ENCODE measurements around the gene MAB21L4.

Gene MAB21L4

DNA sequence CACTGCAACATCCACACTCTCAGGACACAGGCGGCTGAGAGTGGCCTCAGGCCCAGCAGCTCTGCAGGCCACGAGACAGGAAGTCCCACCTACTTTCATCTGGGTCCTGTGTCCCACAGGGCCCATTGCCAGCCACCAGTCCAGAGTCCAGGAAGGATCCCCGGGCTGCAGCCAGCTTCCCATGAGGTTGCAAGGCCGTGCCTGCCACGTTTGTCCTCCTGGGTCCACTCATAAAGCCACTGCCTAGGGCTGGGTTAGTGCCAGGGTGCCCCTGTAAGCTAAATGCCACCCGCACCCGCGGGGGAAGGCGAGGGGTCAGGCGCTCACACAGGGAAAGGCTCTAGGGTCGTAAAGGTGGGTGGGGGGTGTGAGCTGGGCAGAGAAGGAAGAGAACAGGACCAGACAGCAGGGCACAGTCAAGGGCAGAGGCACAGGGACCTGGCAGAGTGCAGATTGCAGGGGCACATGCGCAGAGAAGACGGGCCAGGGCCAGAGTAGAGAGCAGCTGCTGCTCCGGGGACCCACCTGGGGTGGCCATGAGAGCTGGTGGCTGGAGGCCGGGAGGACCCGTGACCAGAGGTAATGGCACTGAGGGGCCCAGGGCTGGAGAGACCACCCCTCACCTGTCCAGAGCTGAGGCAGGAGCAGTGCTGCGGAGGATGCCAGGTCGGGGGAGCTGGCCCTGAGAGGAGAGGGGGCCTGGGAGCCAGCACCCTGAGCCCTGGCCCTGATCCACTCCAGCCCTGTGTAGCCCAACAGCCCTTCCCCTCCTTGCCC lies 19.3 kb downstream of the MAB21L4 start:
- no peak for DNase-seq (ENCODE audit: low read depth)

GRCh38 chr2:240876035-240876474 lies 19.9 kb downstream of the MAB21L4 start:
- no peak for DNase-seq (ENCODE audit: low read depth)

GRCh38 chr2:240875228-240876034 lies 20.5 kb downstream of the MAB21L4 start:
- no peak for DNase-seq (ENCODE audit: low read depth)

DNA sequence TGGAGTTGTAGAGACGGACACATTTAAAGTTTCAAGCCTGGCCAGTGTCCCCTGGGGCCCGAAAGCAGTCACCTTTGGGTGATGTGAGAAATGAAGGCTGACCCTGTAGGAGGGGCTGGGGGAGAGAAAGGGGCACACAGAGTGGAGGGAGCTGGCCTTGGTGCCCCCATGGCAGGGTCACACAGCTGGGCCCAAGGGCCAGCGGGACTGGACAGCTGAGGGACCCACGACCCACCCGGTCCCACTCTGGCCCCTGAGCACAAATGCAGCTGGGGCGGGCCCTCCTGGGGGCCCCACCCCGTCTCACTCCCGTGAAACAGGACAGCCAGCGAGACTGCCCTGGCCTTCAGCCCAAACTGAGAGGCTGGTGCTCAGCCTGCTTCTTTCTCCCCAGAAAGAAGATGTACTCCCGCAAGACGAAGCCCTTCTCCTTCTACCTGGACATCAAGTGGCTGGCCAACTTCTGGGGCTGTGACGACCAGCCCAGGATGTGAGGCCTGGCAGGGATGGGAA lies 21.2 kb downstream of the MAB21L4 start:
- DNase-seq (ENCODE audit: low read depth), result no peak

GRCh38 chr2:240873805-240874714 lies 21.9 kb downstream of the MAB21L4 start:
- DNase-seq (ENCODE audit: low read depth), result no peak

- no peak for DNase-seq (ENCODE audit: low read depth)
Measured at GRCh38 chr2:240873098-240873788, 22.7 kb downstream of the MAB21L4 start.

DNA sequence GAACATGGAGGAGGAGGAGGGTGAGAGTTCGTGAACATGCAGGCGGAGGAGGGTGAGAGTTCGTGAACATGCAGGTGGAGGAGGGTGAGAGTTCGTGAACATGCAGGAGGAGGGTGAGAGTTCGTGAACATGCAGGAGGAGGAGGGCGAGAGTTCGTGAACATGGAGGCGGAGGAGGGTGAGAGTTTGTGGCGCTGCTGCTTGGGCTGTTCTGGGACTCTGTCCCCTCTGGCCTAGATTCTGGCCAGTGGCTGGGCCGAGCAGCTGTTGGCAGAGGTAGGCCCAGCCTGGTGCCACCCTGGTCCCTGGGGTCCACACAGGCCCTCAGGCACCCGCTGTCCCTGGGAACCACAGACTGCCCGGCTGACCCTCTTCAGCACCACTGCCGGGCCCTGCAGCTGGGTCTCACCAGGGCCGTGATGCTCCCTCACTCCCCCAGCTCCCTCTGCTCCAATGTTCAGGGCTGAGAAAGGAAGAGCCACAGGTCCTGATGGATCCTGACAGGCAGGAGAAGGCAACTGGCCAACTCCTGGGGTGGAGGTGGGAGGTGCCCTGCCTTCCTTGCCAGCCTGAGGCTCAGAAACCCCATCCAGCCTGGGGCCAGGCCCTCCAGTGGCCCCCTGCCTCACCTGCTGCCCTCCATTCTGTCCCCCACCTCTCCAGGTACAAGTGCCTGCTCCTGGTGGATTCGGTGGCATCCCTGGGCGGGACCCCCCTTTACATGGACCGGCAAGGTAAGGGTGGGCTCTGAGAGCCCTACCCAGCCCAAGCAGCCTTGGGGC lies 23.4 kb downstream of the MAB21L4 start:
- no peak for DNase-seq (ENCODE audit: low read depth)

DNA sequence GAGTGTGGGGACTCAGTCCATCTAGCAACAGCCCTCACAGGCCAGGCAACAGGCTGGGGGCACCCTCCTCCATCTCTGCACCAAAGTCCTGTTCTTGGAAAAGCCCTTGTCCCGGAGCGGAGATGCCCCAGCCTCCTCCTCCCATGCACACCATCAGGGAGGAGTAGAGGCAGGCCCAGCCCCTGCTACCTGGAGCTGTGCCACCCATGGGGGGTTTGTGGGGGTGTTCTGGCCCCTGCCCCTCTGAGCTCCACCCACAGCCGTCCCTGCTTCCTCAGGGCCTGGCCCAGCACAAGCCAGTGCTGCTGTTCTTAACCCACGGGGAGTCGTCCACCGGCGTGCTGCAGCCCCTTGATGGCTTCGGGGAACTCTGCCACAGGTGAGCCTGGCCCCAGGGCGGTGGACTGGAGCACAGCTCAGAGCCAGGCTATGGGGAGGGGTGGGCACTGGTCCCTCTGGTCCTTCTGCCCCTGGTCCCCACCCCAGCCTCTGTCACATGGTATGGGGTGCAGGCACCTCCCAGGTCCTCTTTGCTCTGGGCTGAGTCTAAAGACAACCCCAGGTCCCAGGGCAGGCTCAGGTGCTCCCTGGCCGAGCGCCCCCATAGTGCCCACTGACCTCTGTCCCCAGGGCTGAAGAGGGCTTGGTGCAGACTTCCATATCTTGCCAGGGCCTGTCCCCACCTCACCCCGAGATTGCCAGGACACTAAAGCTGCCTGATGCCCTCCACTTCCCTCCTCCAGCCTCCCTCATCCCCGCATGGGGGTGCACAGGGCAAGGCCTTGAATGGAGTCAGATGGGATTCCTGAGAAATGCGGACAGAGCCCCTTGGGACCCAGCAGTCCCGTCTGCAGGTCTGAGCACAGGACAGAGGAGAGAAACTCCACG lies 24.6 kb downstream of the MAB21L4 start:
- DNase-seq (ENCODE audit: low read depth), result no peak

DNA sequence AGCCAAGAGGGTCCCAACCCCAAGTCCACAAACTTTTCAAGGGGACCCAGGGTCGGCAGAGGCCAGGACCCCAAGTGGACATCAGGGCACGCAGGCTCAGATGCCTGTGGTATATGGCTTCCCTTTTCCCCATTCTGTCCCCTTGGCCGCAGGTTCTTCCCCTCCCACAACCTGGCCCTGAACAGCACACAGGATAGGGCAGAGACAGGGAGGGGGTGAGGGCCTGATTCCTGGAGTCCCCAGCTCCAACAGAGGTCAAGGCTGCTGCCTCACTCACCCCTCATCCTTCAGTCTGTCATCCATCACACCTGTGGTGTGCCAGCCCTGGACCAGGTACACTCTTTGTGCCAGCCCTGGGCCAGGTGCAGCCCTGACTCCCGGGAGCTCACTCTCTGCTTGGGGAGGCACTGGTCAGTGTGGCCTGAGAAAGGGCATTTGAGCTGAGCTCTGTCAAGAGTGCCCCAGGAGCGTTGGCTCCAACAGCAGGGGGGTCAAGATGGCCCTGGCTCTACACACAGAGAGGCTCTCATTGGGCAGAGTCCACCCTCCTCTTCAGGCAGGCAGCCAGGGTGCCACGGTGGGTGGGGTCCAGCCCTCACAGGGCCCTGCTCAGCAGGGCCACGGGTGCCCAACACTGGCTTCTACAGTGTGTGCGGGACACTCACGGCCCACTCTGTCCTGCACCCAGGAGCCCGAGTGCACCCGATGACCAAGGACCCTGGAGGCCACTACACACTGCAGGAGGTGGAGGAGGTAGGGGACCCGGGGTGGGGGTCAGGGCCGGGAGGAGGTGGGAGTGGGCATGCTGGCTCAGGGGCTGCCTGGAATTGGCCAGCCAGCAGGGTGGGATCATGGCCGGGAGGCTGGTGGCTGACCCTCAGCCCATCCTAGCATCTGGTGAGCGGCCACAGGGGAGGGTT lies 25.7 kb downstream of the MAB21L4 start:
- DNase-seq (ENCODE audit: low read depth), result no peak

- no peak for DNase-seq (ENCODE audit: low read depth)
Measured at GRCh38 chr2:240869109-240869955, 26.6 kb downstream of the MAB21L4 start.

DNA sequence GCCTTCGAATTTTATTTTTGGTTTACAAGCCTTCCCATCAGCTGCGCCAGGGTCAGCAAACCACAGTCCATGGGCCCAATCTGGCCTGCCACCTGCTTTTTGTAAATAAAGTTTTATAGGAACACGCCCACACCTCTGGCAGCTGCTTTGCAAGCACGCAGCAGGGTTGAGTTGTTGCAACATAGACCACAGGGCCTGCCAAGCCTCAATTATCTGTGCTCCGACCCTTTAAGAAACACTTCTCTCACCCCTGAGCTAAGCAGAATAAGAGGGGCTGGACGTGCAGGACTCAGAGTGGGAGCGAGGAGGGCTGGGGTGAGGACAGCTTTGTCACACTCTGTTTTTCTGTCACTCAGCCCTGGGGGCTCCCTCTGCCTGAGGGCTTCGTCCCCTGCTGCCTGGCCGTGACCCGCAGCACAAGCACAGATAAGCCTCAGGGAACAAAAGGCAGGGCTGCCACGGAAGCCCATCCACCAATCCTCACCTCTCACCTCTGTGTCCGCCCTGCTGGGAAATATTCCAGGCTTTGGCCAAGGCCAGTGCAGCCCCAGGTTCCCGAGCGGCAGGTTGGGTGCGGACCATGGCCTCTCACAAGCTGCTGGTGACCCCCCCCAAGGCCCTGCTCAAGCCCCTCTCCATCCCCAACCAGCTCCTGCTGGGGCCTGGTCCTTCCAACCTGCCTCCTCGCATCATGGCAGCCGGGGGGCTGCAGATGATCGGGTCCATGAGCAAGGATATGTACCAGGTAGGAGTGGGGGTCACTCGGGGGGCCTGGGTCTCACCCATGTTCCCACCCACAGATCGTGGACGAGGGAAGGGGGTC lies 27.5 kb downstream of the MAB21L4 start, which contains the start of gene AGXT:
AGXT (plus strand) TSS at position 539 of the 823 bp plus-strand sequence; CDS start at position 581, 42 bp downstream.
- DNase-seq (ENCODE audit: low read depth), result peak; percentile 38

DNA sequence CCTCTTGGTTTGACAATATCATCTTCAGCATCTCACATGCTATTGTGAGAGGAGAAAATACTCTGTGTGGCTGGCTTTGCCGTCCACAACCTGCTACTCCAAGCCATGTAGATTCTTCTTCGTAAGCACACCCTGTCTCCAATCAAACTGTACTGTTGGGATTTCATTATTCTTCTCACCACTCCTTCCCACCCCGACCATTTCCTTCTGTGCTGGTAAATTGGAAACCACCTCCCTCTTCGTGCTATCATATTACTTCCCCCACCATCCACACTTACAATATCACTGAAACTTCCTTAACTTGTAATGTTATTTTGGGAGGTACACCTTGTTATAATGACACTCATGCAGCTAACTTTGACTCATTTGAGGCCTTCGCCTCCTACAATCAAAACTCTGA lies 30.6 kb downstream of the MAB21L4 start:
- DNase-seq (ENCODE audit: low read depth), result no peak

GRCh38 chr2:240864475-240864874 lies 31.5 kb downstream of the MAB21L4 start:
- DNase-seq (ENCODE audit: low read depth), result no peak

DNA sequence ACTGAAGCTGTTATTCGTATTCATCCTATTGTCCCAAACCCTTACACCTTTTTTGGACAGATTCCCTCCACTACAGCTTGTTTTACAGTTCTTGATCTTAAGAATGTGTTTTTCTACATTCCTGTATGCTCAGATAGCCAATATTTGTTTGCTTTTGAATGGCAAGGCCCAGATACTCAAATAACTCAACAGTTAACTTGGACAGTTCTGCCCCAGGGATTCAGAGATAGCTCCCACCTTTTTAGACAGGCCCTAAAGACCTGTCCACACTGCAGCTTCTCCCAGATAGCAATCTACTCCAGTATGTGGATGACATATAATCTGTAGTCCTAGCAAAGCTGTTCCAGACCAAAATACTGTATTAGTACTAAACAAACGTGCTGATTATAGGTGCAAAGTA lies 34.4 kb downstream of the MAB21L4 start:
- no peak for DNase-seq (ENCODE audit: low read depth)

GRCh38 chr2:240858871-240859270 lies 37.1 kb downstream of the MAB21L4 start:
- DNase-seq (ENCODE audit: low read depth), result no peak

- DNase-seq (ENCODE audit: low read depth), result no peak
Measured at GRCh38 chr2:240858321-240858720, 37.6 kb downstream of the MAB21L4 start.
